Smooth muscle cell (in vitro differentiated cells): ENCODE data around the gene REPS2. TPM values are rescaled to one million over a fixed set of nuclear protein-coding genes. Genes with fewer than 3 reads are reported as not detected.

Experiments
- DNase-seq: peaks from one replicate; lab custom pipeline; 2025; ENCODE audit not compliant: unreplicated experiment; lab: John Stamatoyannopoulos, UW
- H2AFZ ChIP-seq: fragments of 200-600 bp; sonication (generic); 2 replicates; pipeline ENCODE4 v1.6.0; 2016; ENCODE audit warnings: antibody characterized with exemption, low read depth, mild to moderate bottlenecking
- H3F3A ChIP-seq: fragments of 200-600 bp; sonication (generic); 2 replicates; pipeline ENCODE4 v1.6.0; 2017; ENCODE audit warnings: antibody characterized with exemption, low read depth
- H3K27ac ChIP-seq: fragments of 200-600 bp; sonication (generic); 2 replicates; pipeline ENCODE4 v1.5.1; 2016; ENCODE audit warnings: low read depth, mild to moderate bottlenecking
- H3K27me3 ChIP-seq: fragments of 200-600 bp; sonication (generic); 2 replicates; pipeline ENCODE4 v1.6.1; 2016; ENCODE audit warnings: low read depth, mild to moderate bottlenecking
- H3K36me3 ChIP-seq: fragments of 200-600 bp; sonication (generic); 2 replicates; pipeline ENCODE4 v1.5.1; 2016; ENCODE audit warnings: low read depth
- H3K4me1 ChIP-seq: fragments of 200-600 bp; sonication (generic); 2 replicates; pipeline ENCODE4 v1.5.1; 2016; ENCODE audit warnings: low read depth
- H3K4me2 ChIP-seq: fragments of 200-600 bp; sonication (generic); 2 replicates; pipeline ENCODE4 v1.6.0; 2016; ENCODE audit warnings: mild to moderate bottlenecking
- H3K4me3 ChIP-seq: fragments of 200-600 bp; sonication (generic); 2 replicates; pipeline ENCODE4 v1.5.1; 2016; ENCODE audit warnings: mild to moderate bottlenecking
- H3K79me2 ChIP-seq: fragments of 200-600 bp; sonication (generic); 2 replicates; pipeline ENCODE4 v1.6.0; 2016; ENCODE audit warnings: low read depth, mild to moderate bottlenecking
- H3K9ac ChIP-seq: fragments of 200-600 bp; sonication (generic); 2 replicates; pipeline ENCODE4 v1.6.0; 2016; ENCODE audit warnings: low read depth
- H3K9me3 ChIP-seq: fragments of 200-600 bp; sonication (generic); replicated peaks from 2 replicates; pipeline ENCODE4 v1.5.1; 2016; ENCODE audit warnings: low read depth
- H4K20me1 ChIP-seq: fragments of 200-600 bp; sonication (generic); 2 replicates; pipeline ENCODE4 v1.6.0; 2016; ENCODE audit warnings: low read depth
- CTCF ChIP-seq: fragments of 200-600 bp; sonication (generic); IDR thresholded peaks from 2 replicates; pipeline ENCODE4 v1.5.1; 2017; ENCODE audit warnings: borderline replicate concordance, mild to moderate bottlenecking, antibody characterized with exemption; ENCODE audit not compliant: insufficient read depth, poor library complexity, severe bottlenecking
- WGBS: methylation state at CpG from one replicate; pipeline ENCODE4 v1.1.7; 2016; ENCODE audit warnings: low lambda C conversion rate; 5-methylcytosine and 5-hydroxymethylcytosine counted together
- polyA plus RNA-seq: library from polyadenylated mRNA; unstranded; fragments of >200 nt; fragmentation: Nextera tagmentation; extraction: Ambion mirVana; gene quantifications from 2 replicates; pipeline ENCODE4 v1.2.1, GENCODE V29; 2016
- total RNA-seq: library from RNA; depleted of rRNA; stranded (reverse); fragments of >200 nt; gene quantifications from 2 replicates; pipeline ENCODE4 v1.2.3, GENCODE V29; 2014

Gene REPS2
- total and polyA plus RNA-seq, 2 experiments from 2014 or later: 1.0 to 1.2 TPM

- WGBS: 44% methylated on average over 4 of the region's 4 CpGs
- no peaks in the 10 kb centered on the region for H3K79me2 ChIP-seq
- H3K9me3 ChIP-seq: no peaks in the 10 kb centered on the region
- DNase-seq: no peak
- H3K36me3 ChIP-seq: no peaks in the 10 kb centered on the region
- H4K20me1 ChIP-seq: no peaks in the 10 kb centered on the region
- H3F3A ChIP-seq: no peaks in the 10 kb centered on the region
- no peak overlapping the region for H3K27ac ChIP-seq
- no peak overlapping the region for H3K4me2 ChIP-seq
- no peaks in the 10 kb centered on the region for H3K27me3 ChIP-seq
- H2AFZ ChIP-seq: no peak overlapping the region
- no peak for TF ChIP-seq CTCF
- no peak overlapping the region for H3K9ac ChIP-seq
- no peaks in the 10 kb centered on the region for H3K4me1 ChIP-seq
- H3K4me3 ChIP-seq: no peak overlapping the region
These were observed 85.9 kb downstream of the REPS2 start for GRCh38 chrX:17032351-17032750.

GRCh38 chrX:17033225-17033624 lies 86.8 kb downstream of the REPS2 start:
- Histone ChIP-seq H3F3A (no peaks in the 10 kb centered on the region), H3K27me3 (no peaks in the 10 kb centered on the region), H4K20me1 (no peaks in the 10 kb centered on the region), H3K79me2 (no peaks in the 10 kb centered on the region), H3K9ac (no peak overlapping the region), H3K36me3 (no peaks in the 10 kb centered on the region), H3K4me2 (no peak overlapping the region), H3K4me1 (no peaks in the 10 kb centered on the region), H3K27ac (no peak overlapping the region), H3K9me3 (no peaks in the 10 kb centered on the region), H3K4me3 (no peak overlapping the region), H2AFZ (no peak overlapping the region)
- no peak for TF ChIP-seq CTCF
- DNase-seq: no peak

- Histone ChIP-seq H3K4me1 (no peaks in the 10 kb centered on the region), H3K36me3 (no peaks in the 10 kb centered on the region), H3K4me2 (no peak overlapping the region), H3K27ac (no peak overlapping the region), H3K27me3 (peaks cover 9% of the 10 kb centered on the region), H3K9me3 (no peaks in the 10 kb centered on the region), H2AFZ (no peak overlapping the region), H3K9ac (no peak overlapping the region), H3F3A (no peaks in the 10 kb centered on the region), H3K4me3 (no peak overlapping the region), H4K20me1 (no peaks in the 10 kb centered on the region), H3K79me2 (no peaks in the 10 kb centered on the region)
- TF ChIP-seq CTCF: no peak
- no peak for DNase-seq
- 90% methylated on average over 3 of the region's 3 CpGs for WGBS
These were observed 88.7 kb downstream of the REPS2 start for GRCh38 chrX:17035111-17035510.

- H3K27ac ChIP-seq: no peak overlapping the region
- H3K4me1 ChIP-seq: no peaks in the 10 kb centered on the region
- no peaks in the 10 kb centered on the region for H3K36me3 ChIP-seq
- no peak overlapping the region for H3K9ac ChIP-seq
- H3K79me2 ChIP-seq: no peaks in the 10 kb centered on the region
- H4K20me1 ChIP-seq: no peaks in the 10 kb centered on the region
- H3K4me3 ChIP-seq: no peak overlapping the region
- no peak overlapping the region for H3K4me2 ChIP-seq
- WGBS: 60% methylated on average over 4 of the region's 4 CpGs
- H2AFZ ChIP-seq: no peak overlapping the region
- no peaks in the 10 kb centered on the region for H3K9me3 ChIP-seq
- H3K27me3 ChIP-seq: peaks cover 9% of the 10 kb centered on the region
- no peak for TF ChIP-seq CTCF
- no peak for DNase-seq
- H3F3A ChIP-seq: no peaks in the 10 kb centered on the region
These were observed 89.9 kb downstream of the REPS2 start for GRCh38 chrX:17036171-17036961.
